ENCODE results near the gene RBFOX2.
"Not testable (repeated sequence)": the region's sequence is repeated elsewhere in the genome, so short reads cannot be mapped to it uniquely, and the experiment has no call there.

Gene RBFOX2

DNA sequence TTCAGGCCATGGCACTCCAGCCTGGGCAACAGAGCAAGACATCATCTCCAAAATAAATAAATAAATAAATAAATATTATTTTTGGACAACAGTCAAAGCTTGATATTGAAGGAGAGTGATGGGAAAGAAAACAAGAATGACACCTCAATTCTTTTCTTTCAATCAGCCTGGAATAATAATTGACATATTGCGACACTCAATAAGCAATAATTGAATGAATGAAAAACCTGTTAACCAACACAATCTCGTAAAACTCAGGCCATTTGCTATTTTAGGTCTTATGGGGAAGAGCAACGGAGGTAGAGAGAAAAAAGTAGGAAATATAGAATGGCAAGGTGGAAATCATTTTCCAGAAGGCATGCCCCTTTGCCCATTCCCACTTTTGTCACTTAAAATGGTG is 10.5 kb upstream of the RBFOX2 start:
- DNase-seq, result no peak

DNA sequence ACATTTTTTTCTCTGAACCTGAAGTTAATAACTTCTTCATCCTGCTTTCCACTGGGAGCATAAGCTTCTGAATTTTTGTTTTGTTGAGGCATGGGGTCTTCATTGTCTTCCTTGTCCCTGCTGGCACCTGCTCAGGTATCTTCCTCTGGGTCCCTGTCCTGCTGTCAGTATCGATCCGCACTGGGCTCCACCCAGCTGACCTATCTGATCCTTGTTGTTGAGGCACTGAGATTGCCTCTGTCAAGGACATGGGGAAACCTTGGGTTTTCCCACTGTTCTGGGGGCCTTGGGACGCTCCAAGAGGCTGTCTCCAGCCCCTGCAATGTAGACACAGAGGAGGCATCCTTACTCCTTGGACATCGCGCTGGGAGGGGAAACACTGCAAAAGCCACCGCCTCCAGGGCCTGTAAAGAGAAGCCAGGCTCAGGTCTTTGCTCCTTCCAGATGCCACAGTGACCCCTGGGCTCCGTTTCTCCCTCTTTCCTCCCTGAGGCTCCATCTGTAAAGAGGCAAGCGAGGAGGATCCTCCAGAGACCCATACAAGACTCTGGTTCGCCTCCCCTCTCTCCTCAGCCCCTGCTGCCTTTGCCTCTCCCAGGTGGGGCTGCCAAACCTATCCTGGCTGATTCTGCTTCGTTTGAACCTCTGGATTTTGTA is 8.6 kb upstream of the RBFOX2 start:
- no peak for DNase-seq

DNA sequence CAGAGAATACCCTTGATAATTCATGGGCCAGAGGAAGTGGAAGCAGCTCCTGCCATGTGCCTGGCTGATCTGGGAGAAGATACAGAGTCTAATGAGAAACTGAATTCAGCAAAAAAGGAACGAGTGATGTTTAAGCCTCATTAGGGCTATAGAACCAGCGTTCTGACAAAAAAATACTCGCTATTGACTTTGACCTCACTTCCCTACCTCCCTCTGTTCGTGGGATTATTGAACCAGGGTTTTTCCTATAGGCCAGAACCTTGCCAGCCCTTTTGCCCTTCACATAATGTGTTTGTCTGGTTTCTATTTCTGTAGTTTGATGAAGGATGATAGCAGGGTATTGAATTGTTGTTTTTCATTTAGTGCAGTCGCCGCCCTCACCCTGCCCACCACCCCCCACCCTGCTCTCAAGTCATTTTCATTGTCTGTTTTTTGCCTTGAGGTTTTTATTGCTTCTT is 7.6 kb upstream of the RBFOX2 start:
- no peak for DNase-seq

DNA sequence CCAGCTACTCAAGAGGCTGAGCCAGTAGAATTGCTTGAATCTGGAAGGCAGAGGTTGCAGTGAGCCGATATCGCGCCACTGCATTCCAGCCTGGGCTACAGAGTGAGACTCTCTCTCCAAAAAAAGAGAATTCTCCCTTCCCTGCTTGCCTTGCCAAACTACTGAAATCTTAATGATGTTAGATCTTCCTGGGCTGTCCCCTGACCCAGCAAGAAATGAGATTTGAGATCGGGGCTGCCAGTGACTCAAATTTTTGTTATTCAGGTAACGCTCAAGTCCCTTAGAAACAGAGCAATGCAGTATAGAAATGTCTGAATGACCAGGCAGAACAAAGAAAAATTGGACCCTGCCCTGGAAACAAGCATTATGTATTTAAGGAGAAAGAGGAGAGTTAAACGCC is 4.0 kb upstream of the RBFOX2 start:
- no peak for DNase-seq

DNA sequence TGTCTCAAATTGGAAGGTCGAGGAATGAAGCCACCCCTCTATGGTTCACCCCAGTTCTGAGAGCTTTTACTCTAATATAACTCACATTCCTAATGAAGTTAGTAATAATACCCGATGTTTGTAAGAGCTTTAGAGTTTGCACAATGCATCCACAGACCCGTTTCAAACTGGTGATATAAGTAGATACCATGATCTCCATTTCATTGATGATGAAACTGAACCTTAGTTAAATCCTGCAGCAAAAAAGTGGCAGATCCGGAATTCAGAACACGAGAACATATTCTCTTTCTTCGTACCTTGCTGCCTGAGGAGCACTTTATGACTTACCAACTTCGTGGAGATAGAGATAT is 757 bp upstream of the RBFOX2 start:
- no peak for DNase-seq

DNA sequence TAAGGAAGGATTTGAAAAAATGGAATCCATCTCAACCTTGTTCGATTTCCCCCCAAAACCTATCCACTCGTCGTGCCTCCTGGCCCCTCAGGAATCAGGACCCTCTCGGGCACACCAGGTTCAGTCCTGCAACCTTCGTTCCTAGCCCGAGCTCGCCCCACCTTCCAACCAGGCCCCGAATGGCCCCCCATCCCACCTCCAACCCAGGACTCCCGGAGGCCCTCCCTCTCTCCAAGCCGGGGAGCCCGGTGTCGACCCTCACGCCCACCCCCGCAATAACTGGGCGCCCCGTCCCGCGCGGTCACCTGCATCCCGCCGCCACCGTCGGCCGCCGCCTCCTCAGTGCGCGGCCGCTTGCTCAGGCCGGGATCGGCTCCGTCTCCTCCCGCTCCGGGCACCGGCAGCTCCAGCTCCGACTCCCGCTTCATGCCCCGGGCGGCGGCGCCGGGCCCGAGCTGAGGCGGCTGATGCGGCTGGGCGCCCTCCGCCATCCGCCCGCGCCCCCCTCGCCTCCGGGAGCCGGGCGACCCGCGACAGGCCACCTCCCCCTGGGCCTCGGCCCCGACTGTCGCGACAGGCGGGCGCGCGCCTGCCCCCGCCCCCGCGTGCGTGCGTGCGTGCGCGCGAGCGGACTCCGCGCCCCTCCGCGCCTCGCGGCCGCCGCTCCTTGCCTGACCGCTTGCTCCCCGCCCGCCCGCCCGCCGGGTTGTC is 534 bp downstream of the RBFOX2 start:
- no peak for DNase-seq

DNA sequence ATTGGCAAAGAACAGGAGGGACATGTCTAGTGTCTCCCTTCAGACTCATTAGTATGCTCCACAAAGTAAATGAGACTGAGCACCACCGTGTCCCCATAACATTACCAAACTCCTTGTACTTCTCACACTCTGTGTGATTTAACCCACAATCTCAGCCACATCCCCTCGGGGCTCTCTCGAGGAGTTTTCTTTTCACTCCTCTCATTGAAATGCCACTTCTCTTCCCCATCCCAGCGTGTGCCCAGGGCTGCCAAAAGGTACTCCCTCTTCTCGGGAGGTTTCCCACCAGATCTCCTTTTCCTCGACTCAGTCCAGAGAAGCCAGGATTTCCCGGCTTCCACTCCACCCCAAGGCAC is 1.1 kb downstream of the RBFOX2 start:
- DNase-seq, result peak; percentile 10

DNA sequence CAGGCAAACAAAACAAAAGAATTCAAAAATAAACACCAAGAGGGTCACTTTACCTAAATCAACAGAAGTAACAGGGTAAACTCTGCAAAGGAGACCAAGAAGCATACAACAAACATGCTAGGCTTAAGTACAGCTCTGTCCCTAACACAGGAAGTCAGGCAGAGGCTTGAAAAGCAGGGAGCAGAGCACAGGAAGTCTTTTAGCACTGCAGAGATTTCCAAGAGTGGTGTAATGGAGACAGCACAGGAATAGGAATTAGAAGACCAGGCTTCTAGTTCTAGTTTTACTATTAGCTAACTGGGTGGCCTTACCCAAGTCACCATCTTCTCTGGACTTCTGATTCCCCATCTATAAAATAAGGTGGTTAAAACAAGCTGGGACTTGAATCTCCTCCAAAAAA is 1.9 kb downstream of the RBFOX2 start:
- no peak for DNase-seq

DNA sequence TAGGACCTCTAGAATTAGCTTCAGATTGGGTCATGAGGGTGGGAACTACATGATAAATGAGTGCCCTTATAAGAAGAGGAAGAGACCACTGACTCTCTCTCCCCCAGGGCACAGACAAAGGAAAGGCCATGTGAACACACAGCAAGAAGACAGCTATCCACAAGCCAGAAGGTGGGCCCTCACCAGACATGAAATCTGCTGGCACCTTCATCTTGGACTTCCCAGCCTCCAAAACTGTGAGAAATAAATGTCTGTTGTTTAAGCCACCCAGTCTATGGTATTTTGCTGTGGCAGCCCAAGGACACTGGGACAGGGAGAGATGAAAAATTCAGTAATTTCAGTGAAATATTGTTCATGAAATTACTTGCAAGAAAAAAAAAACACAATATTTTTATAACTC is 5.9 kb downstream of the RBFOX2 start:
- DNase-seq, result no peak

DNA sequence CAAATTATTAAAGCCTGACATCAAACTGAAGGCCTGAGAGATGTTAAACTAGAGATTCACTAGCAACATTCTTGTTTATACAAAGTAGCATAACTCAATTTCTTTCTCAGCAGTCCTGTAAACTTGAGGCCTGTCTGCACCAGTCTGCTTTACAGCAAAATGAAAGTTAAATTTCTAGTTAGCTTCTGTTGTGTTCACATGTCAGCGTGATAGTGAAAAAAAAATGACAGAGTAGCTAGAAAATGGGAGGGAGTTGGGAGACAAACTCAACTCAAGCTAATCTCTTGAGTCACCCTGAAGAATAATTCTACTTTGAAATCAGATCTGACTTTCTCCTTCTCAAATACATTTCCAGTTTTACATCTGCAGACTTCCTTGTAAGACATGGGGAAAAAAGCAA is 6.5 kb downstream of the RBFOX2 start:
- DNase-seq, result no peak

DNA sequence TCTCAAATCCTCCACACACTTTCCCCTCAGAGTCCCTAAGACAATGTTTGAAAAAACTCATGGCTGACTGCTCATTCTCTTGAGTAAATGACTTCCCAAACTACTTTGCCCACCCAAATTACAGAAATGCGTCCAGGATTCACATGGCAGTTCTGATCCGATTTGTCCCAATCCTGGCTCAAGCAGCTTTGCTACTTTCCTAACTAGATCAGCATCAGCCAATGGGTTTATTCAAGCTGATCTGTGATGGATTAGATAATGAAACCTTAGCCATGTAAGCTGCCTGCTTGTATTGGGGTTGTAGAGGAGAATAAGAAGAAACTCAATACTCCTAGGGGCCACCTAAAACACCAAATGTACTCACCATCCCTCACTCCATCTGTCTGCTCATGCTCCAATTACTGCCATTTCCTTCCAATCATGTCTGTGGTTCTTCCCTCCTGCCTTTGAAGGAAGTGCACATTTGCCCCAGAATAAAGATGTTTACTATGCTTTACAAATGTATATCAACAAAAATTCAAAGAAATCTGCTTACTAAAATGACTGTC is 6.9 kb downstream of the RBFOX2 start:
- DNase-seq, result no peak

DNA sequence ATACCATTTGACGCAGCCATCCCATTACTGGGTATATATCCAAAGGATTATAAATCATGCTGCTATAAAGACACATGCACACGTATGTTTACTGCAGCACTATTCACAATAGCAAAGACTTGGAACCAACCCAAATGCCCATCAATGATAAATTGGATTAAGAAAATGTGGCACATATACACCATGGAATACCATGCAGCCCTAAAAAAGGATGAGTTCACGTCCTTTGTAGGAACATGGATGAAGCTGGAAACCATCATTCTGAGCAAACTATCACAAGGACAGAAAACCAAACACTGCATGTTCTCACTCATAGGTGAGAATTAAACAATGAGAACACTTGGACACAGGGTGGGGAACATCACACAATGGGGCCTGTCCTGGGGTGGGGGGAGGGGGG is 7.8 kb downstream of the RBFOX2 start:
- DNase-seq, result not testable (repeated sequence)

DNA sequence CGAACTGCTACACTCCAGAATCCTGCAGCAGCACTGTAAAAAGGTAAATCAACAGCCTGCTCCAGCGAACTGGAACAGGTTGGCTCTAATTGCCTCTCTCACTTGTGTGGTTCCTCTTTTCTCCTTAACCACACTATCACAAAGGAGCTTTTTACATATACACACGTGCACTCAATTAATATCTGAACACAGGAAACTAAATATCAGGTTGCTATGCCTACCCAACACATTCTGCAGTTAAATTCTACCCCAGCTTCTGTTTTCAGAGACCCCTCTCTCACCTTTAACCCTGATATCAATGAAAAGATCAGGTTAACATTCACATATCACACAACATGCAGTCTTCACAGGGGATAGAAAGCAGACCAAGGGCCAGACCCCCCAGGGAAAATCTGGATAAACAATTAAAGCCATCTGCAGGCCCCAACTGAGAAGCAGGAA is 11.0 kb downstream of the RBFOX2 start:
- no peak for DNase-seq

DNA sequence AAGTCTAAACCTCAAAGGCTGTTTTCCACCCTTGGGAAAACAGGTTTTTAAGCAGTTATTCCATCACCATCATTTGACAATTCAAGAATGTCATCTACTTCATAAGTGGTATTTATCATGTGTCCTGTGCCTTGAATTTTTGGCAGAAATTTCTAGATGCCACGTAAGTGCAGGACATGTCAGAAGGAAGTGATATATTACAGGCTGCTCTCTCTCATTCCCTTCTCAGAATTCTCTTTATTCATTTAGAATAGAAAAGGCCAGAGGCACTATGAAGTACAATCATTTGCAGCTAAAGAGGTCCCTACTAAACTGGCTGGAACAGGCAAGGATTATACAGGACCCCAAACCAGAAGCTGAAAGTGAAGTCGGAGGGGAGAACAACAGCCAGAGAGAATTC is 11.9 kb downstream of the RBFOX2 start:
- no peak for DNase-seq

DNA sequence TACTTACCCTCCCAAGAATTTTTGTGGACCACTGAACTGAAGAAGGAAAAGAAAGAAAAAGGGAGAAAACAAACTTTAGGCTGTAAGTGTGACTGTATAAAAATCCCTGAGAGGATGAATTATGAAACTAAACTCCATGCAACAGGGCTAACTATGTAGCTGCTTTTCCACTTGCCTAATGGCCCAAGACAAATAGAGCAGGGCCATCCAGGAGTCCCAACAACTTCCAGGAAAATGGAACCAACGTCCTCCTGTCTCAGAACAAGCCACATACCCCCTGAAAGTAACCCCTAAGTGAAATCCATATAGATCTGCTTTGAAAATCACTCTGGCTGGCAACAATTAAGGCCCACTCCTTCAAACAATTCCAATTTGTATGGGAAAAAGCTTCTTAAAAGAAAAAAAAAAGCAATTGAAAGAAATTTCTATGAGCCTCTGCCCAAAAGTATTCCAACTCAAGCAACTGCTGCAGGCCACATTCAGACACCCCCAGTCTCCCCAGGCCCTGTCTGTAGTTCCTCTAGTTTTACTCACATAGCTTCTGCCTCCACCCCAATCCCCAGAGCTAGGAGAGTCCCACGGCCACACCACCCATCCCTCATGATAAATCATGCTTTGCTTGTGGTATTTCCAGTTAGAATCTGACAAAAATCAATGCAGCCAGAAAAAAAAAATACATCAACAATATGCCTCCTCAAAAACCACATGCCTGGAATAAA is 12.7 kb downstream of the RBFOX2 start:
- DNase-seq, result no peak

DNA sequence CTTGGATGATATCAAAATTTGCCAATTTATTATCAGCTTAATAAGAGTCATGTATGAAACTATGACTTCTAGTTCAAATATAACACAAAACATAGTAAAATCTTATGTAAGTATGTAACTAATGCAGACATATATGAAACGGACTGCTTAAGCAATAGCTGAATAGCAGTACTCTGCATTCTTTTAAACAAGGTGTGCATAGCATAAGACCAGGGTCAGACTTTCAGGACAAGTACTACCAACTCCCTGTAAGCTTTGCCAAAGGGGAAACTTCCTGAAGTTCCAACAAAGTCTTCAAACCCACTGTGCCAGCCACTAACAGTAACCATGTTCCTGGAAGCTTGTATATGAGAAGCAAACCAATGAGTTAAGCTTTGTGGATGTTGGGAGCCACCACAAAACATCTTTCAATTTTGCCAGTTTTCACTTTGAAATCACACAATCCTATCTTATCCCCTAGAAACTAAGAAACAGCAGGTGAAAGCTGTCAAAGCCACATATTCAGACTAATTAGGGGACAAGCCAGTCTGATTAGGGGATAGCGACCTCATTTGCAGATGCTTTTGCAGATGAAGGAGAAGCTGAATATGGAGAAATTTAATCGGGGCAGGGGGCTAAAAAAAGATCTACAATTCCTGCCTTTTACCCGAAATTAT is 13.3 kb downstream of the RBFOX2 start:
- no peak for DNase-seq

DNA sequence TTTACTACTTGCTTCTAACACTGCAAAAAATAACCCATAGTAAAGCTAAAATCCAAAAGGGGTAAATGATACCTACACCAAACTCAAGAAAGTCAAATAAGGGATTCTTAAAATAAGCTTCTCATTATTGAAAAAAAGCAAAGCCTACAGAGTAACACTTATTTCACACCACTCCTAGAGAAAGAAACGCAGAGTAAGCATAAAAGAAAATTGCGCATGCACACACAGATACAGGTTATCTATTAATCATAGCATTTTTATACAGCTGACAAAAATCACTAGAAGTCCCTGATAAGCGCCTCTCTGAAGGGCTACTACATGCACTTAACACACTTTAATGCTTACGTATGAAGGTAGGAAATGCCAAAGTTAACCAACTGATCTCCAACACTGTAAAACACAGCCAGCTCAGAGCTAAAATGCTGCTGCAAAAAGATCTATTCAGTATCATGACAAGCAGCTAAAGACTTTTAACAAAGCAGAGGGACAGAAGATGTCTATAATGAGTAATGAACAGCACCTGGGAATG is 14.0 kb downstream of the RBFOX2 start:
- DNase-seq, result no peak

DNA sequence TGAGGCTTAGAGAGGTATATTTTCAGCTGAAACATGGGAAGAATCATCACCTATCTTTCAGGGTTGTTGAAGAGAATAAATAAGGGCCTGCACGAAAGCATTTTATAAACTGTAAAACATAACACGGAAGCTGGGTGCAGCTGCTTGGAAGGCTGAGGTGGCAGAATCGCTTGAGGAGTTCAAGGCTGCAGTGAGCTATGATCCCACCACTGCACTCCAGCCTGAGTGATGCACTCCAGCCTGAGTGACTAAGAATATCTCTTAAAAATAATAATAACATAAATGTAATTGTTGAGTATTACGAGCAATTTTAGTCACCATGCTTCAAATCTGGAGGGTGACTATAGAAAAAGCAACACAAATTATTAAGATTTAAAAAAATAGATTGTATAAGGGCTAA is 16.3 kb downstream of the RBFOX2 start:
- no peak for DNase-seq

DNA sequence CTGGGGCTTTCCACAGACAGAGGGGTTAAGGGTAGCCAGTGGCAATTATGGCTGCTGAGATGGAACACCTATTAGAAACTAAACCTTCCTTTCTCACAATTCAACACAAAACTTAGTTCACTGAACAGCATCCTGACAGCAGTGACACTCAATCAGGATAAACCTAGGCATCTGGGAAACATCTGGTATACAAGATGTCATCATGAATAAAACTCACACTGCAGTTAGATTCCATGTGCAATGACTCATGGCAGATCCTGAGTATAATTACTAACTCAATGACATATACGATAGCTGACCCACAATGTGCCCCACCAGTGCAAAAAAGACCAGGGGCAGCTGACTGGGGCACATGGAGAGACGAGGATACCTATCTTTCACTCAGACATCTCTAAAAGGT is 17.7 kb downstream of the RBFOX2 start:
- no peak for DNase-seq

DNA sequence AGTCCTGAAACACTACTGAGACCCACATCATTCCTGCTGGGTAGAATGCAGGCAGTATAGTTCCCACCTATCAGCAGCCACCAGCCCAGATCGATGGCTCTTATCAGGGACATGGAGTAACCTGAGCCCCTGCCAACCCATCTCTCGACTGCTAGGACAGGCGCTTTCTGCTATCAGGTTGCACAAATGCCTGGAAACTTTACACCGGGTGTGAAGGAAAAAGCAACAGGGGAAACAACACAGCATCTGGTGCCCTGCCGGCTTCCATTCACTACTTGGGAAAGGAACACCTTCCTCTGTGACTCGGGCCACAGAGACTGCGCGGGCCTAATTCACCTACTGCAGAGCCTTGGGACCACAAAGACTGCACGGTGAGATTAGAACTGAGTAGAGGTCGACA is 18.5 kb downstream of the RBFOX2 start:
- no peak for DNase-seq

DNA sequence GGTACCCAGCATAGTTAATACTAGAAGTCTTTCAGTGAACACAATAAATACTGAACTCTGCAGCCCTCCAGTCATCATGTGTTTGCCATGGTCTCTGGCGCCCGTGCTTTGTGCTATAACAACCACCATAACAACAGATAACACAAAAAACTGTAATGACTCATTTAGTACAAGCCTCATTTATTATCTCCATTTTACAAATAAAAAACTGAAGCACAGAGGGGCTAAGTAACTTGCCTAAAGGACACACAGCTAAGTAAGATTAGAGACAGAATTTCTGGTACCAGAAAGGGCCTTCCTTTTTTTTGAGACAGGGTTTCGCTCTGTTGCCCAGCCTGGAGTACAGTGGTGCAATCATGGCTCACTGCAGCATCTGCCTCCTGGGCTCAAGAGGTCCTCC is 19.5 kb downstream of the RBFOX2 start:
- no peak for DNase-seq

DNA sequence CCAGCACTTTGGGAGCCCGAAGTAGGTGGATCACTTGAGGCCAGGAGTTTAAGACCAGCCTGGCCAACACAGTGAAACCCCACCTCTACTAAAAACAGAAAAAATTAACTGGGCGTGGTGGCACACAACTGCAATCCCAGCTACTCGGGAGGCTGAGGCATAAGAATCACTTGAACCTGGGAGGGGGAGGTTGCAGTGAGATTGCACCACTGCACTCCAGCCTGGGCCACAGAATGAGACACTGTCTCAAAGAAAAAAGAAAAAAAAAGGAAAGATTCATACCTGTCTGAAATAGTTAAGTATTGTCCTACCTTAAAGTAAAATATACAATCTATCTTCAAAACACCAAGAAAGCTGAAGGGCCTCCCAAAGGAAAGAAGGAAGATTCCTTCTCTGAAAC is 20.1 kb downstream of the RBFOX2 start:
- DNase-seq, result no peak

DNA sequence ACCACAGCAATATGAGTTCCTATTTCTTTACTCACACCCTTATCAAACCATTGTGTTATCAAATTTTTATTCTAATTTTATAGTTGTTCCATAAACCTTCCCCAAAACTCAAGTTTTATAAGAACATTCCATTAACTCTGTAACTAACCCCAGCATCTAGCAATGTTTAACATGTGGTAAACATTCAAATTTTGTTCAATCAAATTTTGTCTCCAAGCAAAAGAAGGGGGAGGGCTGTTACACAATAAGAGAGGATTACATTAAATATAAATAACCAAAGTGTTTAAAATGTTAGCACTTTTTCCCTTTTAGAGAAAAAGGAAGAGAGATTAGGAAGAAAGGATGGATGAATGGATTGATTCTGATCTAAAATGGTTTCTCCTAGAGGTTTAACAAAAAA is 20.5 kb downstream of the RBFOX2 start:
- no peak for DNase-seq

All from CD4-positive, alpha-beta T cell treated with Interleukin-12 subunit alpha and Interleukin-12 subunit beta, for 1 hour (primary cell).